SU-DHL-6 (cell line): ENCODE measurements around the gene UGGT2.

Source experiments
- EZH2phosphoT487 ChIP-seq: fragments of 200-600 bp; sonication (generic), shearing (Covaris generic); conservative IDR thresholded peaks from 2 replicates; pipeline ENCODE4 v1.6.1; 2018; ENCODE audit warnings: mild to moderate bottlenecking, antibody characterized with exemption, low read length, moderate library complexity, mixed read lengths
- TF ChIP-seq, protein P1 (sequence below): fragments of 200-600 bp; sonication (generic); IDR thresholded peaks from one replicate; pipeline ENCODE4 v1.5.1; 2017; ENCODE audit warnings: antibody characterized with exemption, mild to moderate bottlenecking, low read length, moderate library complexity; ENCODE audit not compliant: insufficient read depth, poor library complexity, severe bottlenecking

- no peak for TF ChIP-seq EZH2phosphoT487
- TF ChIP-seq, protein P1, sequence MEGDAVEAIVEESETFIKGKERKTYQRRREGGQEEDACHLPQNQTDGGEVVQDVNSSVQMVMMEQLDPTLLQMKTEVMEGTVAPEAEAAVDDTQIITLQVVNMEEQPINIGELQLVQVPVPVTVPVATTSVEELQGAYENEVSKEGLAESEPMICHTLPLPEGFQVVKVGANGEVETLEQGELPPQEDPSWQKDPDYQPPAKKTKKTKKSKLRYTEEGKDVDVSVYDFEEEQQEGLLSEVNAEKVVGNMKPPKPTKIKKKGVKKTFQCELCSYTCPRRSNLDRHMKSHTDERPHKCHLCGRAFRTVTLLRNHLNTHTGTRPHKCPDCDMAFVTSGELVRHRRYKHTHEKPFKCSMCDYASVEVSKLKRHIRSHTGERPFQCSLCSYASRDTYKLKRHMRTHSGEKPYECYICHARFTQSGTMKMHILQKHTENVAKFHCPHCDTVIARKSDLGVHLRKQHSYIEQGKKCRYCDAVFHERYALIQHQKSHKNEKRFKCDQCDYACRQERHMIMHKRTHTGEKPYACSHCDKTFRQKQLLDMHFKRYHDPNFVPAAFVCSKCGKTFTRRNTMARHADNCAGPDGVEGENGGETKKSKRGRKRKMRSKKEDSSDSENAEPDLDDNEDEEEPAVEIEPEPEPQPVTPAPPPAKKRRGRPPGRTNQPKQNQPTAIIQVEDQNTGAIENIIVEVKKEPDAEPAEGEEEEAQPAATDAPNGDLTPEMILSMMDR: no peak
Observed at GRCh38 chr13:95948656-95949055, 104.5 kb downstream of the UGGT2 start.
